Hematopoietic multipotent progenitor cell (in vitro differentiated cells): ENCODE data around the gene PEAK1. TPM values are rescaled to one million over a fixed set of nuclear protein-coding genes. Genes with fewer than 3 reads are reported as not detected.

Source experiments
- total RNA-seq: library from RNA; depleted of rRNA; stranded (reverse); fragments of >200 nt; gene quantifications from one replicate; pipeline ENCODE4 v1.2.3, GENCODE V29; 2012

The PEAK1 gene
- total RNA-seq, 1 donor: 13.7 TPM

Other genes starting within 250 kb of the PEAK1 start
- 26.4 TPM for gene HMG20A, start 784 bp upstream of the PEAK1 start, total RNA-seq
- under 0.01 TPM for gene LINGO1, start 212.8 kb upstream of the PEAK1 start, total RNA-seq